ENCODE results near the gene MYMX.
A peak's percentile ranks its signal among the peaks of the same experiment; 100 is the strongest.

Gene MYMX

DNA sequence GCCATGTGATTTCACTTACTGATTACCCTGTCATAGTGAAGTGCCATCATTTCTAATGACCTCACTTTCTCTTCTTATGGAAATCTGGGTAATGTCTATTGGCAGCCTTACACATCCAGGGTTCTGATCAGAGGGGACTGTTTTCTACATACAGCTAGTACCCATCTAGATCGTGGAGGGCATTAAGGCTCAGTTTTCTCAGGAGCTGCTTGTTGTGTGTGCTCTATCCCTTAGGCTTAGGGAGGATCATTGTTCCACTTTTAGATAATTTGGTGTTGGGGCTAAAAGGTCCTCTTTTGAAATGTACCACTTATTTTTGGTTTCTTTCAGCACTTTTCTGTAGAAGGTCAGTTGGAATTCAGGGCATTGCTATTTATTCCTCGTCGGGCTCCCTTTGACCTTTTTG lies 34.0 kb downstream of the MYMX start:
- DNase-seq (ENCODE audit: low spot score) = no peak

DNA sequence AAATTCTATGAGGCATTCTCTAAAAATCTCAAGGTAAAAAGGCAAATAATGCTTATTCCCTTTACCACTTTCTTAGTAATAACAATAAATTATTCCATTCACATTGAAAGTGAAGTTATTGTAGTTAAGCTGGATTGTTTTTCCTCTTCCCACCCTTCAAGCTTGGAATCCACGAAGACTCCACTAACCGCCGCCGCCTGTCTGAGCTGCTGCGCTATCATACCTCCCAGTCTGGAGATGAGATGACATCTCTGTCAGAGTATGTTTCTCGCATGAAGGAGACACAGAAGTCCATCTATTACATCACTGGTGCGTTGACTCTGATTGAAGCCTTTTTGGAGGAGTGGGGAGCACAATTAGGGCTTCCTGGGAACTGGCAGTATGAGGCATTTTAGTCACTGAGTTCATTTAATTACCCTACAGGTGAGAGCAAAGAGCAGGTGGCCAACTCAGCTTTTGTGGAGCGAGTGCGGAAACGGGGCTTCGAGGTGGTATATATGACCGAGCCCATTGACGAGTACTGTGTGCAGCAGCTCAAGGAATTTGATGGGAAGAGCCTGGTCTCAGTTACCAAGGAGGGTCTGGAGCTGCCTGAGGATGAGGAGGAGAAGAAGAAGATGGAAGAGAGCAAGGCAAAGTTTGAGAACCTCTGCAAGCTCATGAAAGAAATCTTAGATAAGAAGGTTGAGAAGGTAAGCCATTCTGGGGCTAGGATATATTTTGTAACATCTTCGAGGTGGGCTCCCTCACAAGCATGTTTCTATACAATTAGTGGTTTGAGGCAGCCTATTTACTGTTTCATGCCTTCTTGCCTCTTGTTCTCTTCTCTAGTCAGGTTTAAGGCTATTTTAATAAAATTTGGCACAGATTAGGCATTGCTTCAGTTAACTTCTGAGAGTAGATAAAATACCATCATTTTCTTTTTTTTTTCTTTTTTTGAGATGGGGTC lies 35.1 kb downstream of the MYMX start:
- DNase-seq (ENCODE audit: low spot score) = no peak

DNA sequence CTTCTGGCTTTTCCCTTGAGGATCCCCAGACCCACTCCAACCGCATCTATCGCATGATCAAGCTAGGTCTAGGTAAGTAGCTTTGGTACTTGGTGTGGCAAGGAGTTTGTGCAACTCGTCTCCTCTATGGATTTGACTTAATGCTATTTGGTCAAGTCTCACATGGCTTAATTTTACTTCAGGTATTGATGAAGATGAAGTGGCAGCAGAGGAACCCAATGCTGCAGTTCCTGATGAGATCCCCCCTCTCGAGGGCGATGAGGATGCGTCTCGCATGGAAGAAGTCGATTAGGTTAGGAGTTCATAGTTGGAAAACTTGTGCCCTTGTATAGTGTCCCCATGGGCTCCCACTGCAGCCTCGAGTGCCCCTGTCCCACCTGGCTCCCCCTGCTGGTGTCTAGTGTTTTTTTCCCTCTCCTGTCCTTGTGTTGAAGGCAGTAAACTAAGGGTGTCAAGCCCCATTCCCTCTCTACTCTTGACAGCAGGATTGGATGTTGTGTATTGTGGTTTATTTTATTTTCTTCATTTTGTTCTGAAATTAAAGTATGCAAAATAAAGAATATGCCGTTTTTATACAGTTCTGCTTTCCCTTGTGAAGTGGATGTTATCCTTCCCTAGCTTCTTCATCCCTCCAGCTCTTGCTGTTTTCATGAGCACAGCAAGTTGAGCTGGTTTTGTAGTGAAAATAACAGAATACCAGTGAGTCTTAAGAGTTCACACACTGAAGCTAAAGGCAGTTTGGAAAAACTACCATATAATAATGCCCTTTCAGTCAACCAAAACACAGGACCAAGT lies 36.8 kb downstream of the MYMX start:
- DNase-seq (ENCODE audit: low spot score) = peak; percentile 75

DNA sequence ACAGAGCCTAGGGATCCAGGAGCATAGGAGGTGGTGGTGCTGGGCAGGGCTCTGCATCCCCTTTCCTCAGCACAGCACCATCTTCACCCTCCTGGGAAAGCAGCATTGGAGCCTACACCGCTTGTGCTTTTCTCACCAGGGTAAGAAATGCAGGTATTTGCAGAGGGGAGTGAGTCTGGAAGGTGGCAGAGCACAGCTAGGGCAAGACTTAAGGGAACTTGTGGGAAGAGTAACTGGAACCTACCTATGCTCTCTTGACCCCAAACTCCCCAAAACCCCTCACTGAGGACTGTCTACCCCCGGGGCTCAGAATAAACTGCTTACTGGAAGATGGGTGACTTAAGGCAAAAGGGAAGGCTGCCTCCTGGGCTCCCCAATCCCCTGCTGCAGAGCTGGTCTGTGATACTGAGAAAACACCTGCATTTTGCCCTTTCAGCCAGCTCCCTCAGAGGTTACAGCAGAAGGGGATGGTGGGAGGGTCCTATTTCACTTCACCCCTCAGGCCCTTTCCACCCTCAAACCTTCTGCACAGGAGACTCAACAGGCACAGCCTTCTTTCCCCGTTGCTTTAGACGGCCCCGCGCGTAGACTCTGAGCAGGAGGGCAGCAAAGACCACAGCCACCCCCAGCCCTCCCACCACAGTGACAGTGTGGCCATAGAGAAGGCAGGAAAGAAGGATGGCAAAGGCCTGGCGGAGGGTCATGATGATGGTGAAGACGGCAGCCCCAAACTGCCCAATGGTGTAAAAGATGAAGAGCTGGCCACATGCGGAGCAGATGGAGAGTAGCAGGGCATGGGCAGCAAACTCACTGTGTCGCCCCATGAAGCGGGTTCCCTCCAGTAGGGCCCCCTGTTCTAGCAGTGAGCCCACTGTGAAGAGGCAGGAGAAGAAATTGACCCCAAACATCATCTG lies 37.7 kb downstream of the MYMX start:
- DNase-seq (ENCODE audit: low spot score) = no peak

DNA sequence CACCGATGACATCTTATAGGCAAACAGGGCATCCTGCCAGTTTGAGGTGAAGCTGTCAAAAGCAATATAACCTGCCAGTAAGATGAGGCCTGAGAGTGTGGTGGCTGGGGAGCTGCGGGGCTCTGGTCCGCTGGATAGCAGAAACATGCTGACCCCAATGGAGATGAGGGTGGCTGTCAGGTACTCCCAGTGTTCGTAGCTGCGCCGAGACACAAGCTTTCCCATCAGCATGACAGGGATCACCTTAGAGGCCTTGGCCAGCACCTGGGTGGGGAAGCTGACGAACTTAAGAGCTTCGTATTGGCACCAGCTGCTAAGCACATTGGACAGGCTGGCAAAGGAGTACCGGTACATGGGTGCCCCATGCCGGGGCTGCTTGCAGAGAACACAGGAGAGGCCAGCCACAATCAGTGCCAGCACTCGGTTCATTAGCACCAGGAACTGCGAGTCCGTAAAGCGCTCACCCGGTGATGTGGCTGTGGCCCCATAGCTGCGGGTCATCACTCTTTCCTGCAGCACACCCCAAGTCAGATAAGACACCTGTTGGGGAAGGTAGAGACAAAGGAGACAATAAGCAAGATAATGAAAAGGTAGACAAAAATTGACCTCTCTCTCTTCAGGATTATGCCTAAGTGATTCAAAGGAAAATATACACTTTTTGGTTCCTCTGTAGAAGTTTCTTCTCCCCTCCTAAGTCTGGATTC lies 38.5 kb downstream of the MYMX start:
- DNase-seq (ENCODE audit: low spot score) = no peak

DNA sequence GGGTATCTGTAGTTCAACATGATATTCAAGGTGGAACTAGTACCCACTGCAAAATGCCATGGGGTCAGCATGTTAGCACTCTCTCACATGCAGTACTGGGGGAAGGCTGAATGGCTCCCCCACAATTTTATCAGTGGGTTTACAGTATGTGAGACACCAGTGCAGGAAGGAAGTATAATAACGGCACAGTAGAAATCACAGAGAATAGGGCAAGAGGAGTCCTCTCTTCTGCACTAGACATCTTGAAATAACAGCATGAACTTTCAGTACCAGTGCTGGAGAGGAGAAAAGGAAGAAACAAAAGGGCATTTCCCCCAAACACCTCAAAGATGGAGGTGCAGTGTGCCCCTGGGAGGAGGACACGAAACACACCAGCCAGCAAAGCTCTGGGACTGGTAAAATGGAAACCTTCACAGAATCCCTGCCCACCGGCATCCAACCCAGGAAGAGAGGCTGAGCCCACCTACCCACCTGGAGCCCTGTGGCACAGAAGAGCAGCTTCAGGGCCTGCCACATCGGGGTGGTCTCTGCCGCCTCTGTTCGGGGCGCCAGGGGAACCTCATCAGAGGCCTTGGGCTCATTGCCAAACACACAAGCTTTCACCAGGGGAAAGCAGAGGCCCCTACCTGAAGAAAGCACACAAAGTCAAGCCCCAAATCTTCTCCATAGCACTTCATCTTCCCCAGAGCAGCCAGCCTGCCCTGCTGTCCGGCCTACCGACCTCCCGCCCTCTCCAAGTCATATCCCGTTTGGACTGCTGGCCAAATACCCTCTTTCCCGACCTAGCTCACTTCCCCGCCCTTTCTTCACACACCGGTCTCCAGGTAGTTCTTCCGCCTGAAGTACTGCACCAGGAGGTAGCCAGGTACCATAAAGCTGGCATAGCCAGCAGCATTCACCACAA lies 39.4 kb downstream of the MYMX start:
- DNase-seq (ENCODE audit: low spot score) = no peak

DNA sequence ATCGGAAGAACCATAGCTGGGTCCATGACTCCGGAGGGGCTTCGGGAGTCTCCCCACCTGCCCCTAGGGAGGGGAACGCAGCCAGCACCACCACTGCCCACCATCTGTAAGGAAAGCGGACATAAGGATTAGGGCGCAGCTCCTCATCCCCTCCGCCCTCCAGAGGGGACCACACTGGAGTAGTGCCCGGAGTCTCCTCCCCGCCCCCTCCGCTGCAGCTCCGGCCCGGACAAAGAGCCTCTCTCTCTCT lies 40.0 kb downstream of the MYMX start:
- no peak for DNase-seq (ENCODE audit: low spot score)

DNA sequence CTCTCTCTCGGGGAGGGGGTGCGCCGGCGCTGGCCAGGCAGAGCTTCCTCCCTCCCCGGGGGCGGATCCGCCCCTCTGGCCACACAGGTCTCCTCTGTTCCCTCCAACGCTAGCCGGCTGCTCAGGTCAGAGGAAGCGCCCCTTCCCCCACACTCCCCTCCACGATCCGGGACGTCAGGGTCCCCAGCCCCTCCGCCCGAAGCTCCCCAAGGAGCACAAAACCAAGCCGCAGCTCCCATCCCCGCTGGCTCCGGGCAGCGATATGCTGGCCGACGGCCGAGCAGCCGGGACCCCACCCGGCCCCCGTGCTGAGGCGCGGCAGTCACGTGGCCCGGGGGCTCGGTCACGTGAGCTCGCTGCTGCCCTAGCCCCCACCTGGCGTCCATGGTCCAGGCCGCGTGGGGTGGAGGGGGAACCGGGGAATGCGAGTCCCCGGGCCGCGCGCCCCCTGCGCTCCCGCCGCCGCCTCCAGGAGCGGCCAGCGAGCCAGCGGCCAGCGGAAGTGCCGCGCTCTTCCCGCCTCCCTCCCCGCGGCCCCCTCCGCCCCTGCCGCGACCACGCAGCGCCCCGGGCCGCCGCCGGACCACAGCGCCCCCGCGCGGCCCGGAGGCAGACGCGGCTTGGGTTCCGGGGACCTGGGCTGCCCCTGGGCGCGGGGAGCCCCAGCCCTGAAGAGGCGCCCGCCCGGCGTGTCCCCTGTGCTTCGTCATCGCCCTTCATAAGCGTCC lies 40.5 kb downstream of the MYMX start, which contains the start of gene SLC35B2:
Gene SLC35B2 (minus strand): TSS at position 504 of the 728 bp plus-strand sequence. CDS start 118 bp downstream, at position 386.
- DNase-seq (ENCODE audit: low spot score) = peak; percentile 88

DNA sequence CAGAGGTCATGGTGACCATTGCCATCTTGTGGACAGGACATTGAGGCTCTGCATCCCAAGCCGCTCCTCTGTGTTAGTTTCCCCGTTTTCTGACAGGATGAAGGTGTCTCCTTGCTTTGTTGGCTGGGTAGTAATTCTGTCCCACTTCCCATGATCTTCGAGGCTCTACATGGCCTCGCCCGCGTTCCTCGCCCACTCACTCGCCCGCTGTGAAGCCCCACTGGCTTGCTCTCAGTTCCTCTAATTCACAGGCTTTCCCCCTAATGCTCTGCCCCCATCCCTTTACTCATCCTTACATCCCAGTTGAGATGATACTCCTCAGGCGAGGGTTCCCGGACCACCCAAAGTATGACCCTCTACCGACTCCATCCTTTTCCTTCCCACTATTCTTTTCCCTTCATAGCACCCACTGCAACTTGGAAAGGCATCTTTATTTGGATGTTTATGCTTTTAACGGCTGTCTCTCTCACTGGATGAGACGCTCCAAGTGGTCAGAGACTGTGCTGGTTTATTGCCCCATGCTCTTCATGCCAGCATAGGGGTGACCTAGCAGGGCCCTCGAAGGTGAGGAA lies 41.1 kb downstream of the MYMX start:
- DNase-seq (ENCODE audit: low spot score) = no peak

DNA sequence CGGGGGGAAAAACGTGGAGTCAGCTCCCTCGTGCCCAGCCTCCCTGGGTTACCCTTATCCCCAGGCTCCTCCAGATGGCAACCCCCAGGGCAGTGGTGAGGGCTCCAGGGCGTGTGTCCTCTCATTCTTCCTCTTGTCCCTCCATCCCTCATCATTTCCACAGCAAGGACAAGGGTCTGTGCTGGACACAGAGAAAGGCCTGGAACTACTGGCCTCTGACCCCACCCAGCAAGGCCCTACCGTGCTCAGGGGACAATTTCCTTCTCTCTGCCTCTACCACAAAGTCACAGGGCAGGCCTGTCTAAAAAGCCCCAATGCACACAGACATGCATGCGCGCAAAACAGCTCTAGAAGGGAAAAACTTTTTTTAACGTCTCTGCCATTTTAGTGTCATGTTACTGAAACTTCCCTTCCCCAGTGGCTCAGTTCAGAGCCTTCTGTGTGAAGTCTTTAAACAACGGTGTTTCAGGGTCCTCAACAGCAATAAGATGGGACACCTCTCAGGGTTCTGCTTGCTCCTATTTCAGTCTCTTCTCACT lies 41.7 kb downstream of the MYMX start:
- DNase-seq (ENCODE audit: low spot score) = no peak

DNA sequence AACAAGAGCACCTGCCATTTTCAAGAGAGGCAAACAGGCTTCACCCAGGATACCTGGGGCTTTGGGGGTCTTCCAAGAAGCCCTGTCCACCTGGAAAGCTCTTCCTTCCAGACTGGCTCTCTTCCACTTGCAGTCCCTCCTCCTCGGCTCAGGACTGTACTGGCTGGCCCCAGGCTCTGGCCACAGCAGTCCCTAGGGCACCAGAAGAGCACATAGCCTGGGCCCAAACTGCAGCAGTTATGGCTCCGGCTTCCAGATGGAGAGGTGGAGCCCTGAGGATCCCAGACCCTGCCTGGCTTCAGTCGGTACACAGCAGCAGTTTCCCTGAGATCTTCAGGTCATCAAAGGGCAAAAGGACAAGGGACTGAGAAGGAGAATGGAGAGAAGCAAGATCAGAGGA lies 42.2 kb downstream of the MYMX start:
- no peak for DNase-seq (ENCODE audit: low spot score)

DNA sequence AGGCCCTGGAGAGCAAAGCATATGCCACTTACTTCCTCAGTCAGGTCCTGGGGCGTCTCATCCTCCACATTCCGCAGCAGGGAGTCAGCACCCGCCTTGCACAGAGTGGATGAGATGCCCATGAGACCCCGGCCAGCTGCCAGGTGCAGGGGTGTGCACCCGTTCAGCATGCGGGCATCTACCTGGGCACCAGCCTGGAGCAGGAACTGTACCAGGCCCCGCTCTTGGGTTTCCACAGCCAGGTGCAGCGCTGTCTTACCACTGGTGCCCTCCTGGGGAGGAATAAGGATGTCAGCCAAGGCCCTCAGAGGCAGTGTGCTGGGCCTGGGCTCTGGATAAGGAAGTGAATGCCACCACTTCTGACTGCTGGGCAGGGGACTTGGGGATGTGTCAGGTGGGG lies 43.3 kb downstream of the MYMX start:
- DNase-seq (ENCODE audit: low spot score) = no peak

DNA sequence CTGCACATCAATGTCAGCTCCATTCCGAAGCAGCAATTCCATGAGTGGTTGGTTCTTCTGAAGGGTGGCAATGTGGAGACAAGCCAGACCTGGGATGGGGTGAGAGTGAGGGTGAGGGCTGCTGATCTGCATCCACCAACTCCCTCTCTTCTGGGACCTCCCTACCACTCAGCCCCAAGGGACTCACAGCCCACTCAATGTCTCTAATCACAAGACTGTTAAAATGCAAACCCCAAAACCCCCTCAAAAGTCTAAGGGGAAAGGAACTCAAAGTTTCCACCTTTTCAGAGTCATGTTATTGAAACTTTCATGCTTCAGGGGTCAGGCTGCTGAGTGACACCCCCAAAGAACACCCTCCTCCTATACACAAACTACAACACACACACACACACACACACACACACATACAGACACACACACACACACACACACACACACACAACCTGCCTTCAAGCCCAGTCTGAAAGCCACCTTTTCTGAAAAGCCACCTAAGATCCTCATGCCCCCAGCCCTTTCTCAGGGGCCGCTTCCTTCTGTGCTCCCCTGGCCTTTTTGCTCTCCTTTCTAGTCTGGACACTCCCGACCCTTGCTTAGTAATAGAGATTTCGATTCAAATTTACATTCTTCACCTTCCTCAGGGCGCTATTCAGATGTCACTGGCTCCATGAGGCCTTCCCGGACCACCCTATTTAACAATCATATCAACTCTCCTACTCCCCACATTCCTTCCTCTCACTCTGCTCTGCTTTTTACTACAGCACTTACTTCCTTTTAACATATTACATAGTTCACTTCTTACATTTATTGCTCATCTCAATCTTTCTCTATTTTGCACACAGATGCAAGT lies 43.9 kb downstream of the MYMX start:
- DNase-seq (ENCODE audit: low spot score) = no peak

DNA sequence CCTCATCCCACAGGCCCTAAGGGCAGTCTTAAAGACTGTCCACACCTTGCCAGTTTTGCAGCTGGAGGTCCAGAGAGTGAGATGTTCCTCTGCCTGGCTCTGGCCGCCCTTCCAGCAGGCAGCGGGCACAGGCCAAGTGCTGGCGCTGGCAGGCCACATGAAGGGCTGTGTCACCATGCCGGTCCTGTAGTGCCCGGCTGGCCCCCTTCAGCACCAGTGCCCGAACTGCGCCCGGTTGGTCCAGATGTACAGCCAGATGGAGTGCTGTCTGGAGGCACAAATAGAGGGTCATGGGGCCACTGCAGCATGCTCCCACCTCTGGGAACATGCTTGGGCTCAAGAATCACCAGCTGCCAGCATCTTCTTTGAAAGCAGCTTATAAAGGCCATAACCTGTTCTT lies 44.9 kb downstream of the MYMX start:
- DNase-seq (ENCODE audit: low spot score) = no peak

DNA sequence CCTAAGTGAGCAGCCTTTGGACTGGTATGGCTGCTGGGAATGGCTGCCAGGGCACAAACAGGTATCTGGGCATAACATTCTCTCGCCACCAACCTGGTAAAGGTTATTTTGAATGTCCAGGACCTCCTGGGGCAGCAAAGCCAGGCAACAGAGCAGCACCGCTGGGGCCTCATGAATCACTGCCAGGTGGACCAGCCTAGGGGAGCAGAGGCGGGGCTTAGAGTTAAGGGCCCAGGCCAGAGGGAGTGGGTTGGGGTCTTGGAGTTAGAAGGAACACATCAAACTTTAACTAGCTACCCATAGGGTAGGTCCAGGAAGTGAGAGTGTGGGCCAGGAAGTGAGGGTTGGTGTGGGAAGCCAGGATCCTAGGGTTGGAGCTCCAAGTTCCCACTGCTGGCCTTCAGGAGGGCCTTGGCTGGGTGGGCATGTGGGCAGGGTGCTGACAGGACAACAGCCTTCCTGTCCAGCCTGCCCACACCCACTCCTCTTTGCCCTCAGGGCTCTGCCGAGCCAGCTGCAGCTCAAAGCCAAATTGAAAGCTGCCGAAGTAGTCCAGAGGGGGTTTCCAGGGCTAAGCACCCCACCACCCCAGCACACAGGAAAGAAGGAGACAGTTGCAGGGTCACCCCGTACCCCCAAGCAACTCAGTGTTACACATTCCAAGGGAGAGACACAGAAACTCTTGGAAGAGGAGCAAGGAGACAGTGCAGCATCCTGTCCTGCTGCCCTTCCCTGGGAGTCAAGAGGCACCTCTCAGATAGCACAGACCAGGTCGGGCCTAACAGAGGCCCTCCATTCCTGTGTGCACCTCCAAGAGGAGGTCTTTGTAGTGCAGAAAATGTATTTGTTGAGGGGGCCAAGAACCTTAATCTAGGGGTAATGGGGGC lies 46.0 kb downstream of the MYMX start:
- DNase-seq (ENCODE audit: low spot score) = no peak

DNA sequence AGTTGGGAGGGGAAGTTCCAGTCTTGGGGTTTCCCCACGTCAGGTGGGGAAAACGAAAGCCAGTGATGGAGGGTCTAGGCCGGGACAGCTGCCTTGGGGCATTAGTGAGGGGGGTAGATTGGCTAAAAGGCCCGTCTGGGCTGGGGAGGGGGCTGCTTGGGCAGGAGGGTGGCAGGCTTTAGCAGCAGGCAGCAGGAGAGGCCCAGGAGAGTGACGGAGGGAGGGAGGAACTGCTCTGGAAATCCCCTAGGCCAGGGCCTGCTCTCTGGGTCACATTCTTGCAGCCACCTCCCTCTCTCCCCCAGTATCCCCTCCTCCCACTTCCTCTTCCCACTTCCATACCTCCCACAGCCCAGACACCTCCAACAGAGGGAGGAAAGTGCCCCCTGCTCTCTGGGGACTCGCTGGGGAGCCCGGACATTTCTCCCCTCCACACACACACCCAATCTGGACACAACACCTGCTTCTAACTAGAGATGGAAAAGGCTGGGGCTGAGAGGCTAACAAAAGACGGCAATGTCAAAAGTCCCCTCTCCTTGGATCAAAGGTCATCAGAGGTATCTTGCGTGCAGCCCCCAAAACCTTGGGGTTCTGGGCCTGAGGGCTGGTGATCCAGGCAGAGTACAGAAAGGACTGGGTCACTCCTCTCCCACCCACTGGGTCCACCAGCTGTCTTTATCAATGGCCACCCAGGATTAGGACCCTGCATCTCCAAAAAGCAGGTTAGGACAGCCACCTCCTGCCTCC lies 46.8 kb downstream of the MYMX start:
- no peak for DNase-seq (ENCODE audit: low spot score)
